ENCODE results near the gene KDF1.

GRCh38 chr1:26965213-26965612 is 4.9 kb upstream of the KDF1 start:
- TF ChIP-seq CTCF (IDR thresholded peaks at IDR 0.05) = no peak
- TF ChIP-seq POLR2A (IDR thresholded peaks at IDR 0.05) = no peak

Data from right lobe of liver (tissue), 4 donors.